Activated CD4-positive, alpha-beta T cell treated with anti-CD3 and anti-CD28 coated beads, Interleukin-2, amount 10 ng/mL, durations not matched to agents 24 days and 14 days (primary cell): ENCODE data around the gene BFSP1. TPM values are rescaled to one million over a fixed set of nuclear protein-coding genes. Genes with fewer than 3 reads are reported as not detected.

Experiments
- DNase-seq: peaks from one replicate; pipeline ENCODE4 v3.0.0; 2022
- H3K27ac Mint-ChIP-seq: one replicate; pipeline ENCODE4 v1.8.0; 2022; ENCODE audit warnings: mild to moderate bottlenecking, mixed read lengths
- H3K27me3 Mint-ChIP-seq: one replicate; pipeline ENCODE4 v1.8.0; 2022; ENCODE audit warnings: mixed read lengths
- H3K36me3 Mint-ChIP-seq: one replicate; pipeline ENCODE4 v1.8.0; 2022; ENCODE audit warnings: low read depth, mild to moderate bottlenecking, mixed read lengths
- H3K4me1 Mint-ChIP-seq: one replicate; pipeline ENCODE4 v1.8.0; 2021; ENCODE audit warnings: mixed read lengths
- H3K4me3 Mint-ChIP-seq: one replicate; pipeline ENCODE4 v1.8.0; 2022; ENCODE audit warnings: mild to moderate bottlenecking, moderate library complexity, mixed read lengths
- H3K9me3 Mint-ChIP-seq: one replicate; pipeline ENCODE4 v1.8.0; 2021; ENCODE audit warnings: mixed read lengths
- intact Hi-C: fragments of 100-400 bp; cut with micrococcal nuclease; formaldehyde crosslinking; loops from one replicate; pipeline ENCODE4 v1.15.1; 2023
- total RNA-seq: library from RNA; stranded (reverse); gene quantifications from 2 replicates; pipeline ENCODE4 v1.2.3, GENCODE V29; 2022

The BFSP1 gene
- total RNA-seq, 1 donor from 2014 or later = 0.33 TPM

- Mint-ChIP-seq H3K27ac (no peak overlapping the region), H3K9me3 (peaks cover 4% of the 10 kb centered on the region), H3K36me3 (peaks cover 1% of the 10 kb centered on the region), H3K4me3 (no peak overlapping the region), H3K27me3 (peaks cover 13% of the 10 kb centered on the region), H3K4me1 (peaks cover 13% of the 10 kb centered on the region)
- no peak for DNase-seq
- intact Hi-C loops = loop anchor here (5.0 kb wide), 1 partner anchor 116 kb away; the partner anchor contains the start of gene RRBP1
Observed at GRCh38 chr20:17566345-17566744, 35.2 kb upstream of the BFSP1 start.

DNA sequence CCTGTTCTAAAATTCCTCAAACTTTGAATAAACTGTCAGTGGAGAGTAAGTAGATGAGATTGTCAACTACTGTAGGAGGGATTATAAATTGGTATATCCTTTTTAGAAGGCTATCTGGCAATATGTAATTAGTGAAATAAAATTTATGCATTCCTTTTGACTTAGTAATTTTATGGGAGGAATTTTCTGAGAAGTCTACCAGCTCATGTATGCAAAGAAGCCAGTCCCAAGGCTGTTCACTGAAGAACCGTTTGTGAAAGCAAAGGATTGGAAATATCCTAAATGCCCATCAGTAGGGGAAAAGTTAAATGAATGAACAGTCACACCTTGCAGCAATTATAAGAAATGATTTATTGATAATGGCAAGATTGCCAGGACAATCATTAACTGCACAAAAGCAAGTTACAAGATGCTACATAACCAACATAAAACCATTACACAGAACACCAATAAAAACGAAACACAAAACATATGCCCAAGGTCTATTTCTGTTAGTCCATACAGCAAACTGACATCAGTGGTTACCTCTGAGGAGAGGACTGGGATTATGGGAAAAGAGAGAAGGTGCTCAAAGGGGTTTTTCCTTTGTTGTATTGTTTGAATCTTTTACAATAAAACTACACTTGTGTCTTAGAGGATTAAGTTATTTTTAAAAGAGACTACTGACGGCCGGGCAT is 34.1 kb upstream of the BFSP1 start:
- H3K27ac Mint-ChIP-seq = no peak overlapping the region
- DNase-seq = no peak
- intact Hi-C loops = loop anchor here (5.0 kb wide), 1 partner anchor 117 kb away; the partner anchor contains the start of gene RRBP1
- no peak overlapping the region for H3K4me3 Mint-ChIP-seq
- H3K36me3 Mint-ChIP-seq = peaks cover 1% of the 10 kb centered on the region
- H3K9me3 Mint-ChIP-seq = peaks cover 8% of the 10 kb centered on the region
- peaks cover 20% of the 10 kb centered on the region for H3K4me1 Mint-ChIP-seq
- H3K27me3 Mint-ChIP-seq = peaks cover 13% of the 10 kb centered on the region

DNA sequence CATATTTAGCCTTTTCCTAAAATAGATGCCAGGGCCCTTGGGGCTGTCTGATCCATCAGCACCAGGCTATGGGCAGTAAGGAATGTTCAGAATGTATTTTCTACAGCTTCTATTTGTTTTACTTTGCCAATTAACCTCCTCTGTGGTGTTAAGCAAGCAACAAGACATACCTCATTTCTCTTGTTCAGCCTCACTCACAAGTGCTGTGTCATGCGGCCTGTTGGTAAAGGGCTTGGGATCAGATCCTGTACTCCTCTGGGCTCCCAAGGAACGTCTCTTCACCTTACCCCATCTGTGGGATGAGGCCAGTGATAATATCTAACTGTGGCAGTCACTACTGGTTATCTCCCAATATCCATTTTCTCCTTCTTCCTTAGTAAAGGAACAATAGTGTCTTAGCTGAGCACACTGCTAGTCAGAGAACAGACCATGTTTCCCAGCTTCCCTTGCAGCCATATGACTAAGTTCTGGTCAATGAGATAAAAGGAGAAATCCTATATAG is 31.7 kb upstream of the BFSP1 start:
- no peak overlapping the region for H3K4me3 Mint-ChIP-seq
- no peak for DNase-seq
- peaks cover 36% of the 10 kb centered on the region for H3K4me1 Mint-ChIP-seq
- intact Hi-C loops = no loop called here
- H3K27me3 Mint-ChIP-seq = peaks cover 9% of the 10 kb centered on the region
- no peak overlapping the region for H3K27ac Mint-ChIP-seq
- peaks cover 9% of the 10 kb centered on the region for H3K9me3 Mint-ChIP-seq
- no peaks in the 10 kb centered on the region for H3K36me3 Mint-ChIP-seq

DNA sequence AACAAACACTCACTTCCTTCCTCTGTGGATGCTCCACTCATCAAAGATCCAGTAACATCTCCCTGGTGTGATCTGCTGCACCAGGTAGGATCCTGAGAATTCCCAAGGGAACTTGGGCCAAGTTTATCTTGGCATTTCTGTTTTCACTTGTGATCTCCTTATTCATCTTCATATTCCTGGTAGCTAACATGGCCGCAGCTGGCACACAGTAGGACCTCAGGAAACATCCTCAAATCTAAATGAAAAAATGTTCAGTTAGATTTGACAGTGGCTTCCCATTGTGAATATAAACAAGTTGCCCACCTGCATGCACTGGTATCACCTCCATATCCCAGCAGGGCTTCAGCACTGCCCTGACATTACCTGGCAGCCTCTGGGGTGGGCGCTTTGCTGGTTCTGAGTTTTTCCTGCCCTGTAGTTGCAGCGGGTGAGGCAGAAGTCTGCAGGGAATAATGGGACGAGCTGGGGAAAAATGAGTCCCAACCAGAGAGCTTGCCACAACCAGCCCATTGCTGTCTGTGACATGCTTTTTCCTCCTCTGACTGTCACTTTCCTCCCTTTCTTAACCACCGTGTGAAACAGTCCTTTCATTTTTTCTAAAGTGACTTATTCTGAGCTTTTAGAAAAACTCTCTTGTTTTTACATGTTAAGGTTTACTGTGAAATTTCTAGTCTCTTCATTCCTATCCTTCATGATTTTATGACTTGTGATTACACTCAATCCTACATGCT is 29.3 kb upstream of the BFSP1 start:
- H3K4me1 Mint-ChIP-seq = peaks cover 36% of the 10 kb centered on the region
- peaks cover 5% of the 10 kb centered on the region for H3K9me3 Mint-ChIP-seq
- peaks cover 6% of the 10 kb centered on the region for H3K27me3 Mint-ChIP-seq
- no peak for DNase-seq
- H3K36me3 Mint-ChIP-seq = no peaks in the 10 kb centered on the region
- intact Hi-C loops = loop anchor here (1.0 to 2.0 kb wide), 3 partner anchors 23 to 408 kb away; partner anchors contain the start of genes MGME1 and SNX5
- peak overlapping the region; percentile 87 for H3K27ac Mint-ChIP-seq
- H3K4me3 Mint-ChIP-seq = peak overlapping the region; percentile 50

DNA sequence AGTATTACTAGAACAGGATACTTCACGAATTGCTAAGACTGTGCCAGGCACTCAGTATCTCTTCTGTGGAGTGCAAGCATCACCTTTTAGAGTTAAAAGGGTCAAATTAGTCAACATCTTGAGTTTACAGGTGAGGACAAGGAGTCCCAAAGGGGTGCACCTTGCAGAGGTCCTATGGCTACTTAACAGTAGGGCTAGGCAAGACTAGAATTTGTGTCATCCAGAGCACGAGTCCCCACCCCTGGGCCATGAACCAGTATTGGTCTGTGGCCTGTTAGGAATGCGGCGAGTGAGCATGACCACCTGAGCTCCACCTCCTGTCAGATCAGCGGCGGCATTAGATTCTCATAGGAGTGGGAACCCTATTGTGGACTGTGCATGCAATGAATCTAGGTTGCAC is 28.2 kb upstream of the BFSP1 start:
- intact Hi-C loops = no loop called here
- Mint-ChIP-seq H3K9me3 (peaks cover 5% of the 10 kb centered on the region), H3K27me3 (peaks cover 4% of the 10 kb centered on the region), H3K27ac (peak overlapping the region; percentile 97), H3K4me1 (peaks cover 36% of the 10 kb centered on the region), H3K4me3 (peak overlapping the region; percentile 74), H3K36me3 (no peaks in the 10 kb centered on the region)
- no peak for DNase-seq

GRCh38 chr20:17558941-17559304 is 27.7 kb upstream of the BFSP1 start:
- intact Hi-C loops = loop anchor here (1.0 kb wide), 2 partner anchors 11 to 433 kb away; partner anchors contain the start of gene DSTN
- no peak for DNase-seq
- H3K4me3 Mint-ChIP-seq = peak overlapping the region; percentile 74
- H3K36me3 Mint-ChIP-seq = no peaks in the 10 kb centered on the region
- peaks cover 5% of the 10 kb centered on the region for H3K9me3 Mint-ChIP-seq
- H3K27me3 Mint-ChIP-seq = peaks cover 2% of the 10 kb centered on the region
- H3K27ac Mint-ChIP-seq = peak overlapping the region; percentile 97
- H3K4me1 Mint-ChIP-seq = peaks cover 36% of the 10 kb centered on the region

- Mint-ChIP-seq H3K4me1 (peaks cover 36% of the 10 kb centered on the region), H3K27ac (peak overlapping the region; percentile 97), H3K9me3 (peaks cover 5% of the 10 kb centered on the region), H3K27me3 (no peaks in the 10 kb centered on the region), H3K36me3 (no peaks in the 10 kb centered on the region), H3K4me3 (peak overlapping the region; percentile 74)
- DNase-seq = peak; percentile 71
- intact Hi-C loops = loop anchor here (1.0 kb wide), 2 partner anchors 12 to 434 kb away; partner anchors contain the start of gene DSTN
Observed at GRCh38 chr20:17558154-17558940, 27.2 kb upstream of the BFSP1 start.

- peaks cover 36% of the 10 kb centered on the region for H3K4me1 Mint-ChIP-seq
- H3K27ac Mint-ChIP-seq = peak overlapping the region; percentile 97
- peaks cover 5% of the 10 kb centered on the region for H3K9me3 Mint-ChIP-seq
- no peak for DNase-seq
- intact Hi-C loops = loop anchor here (1.0 kb wide), 2 partner anchors 13 to 435 kb away; partner anchors contain the start of gene DSTN
- no peaks in the 10 kb centered on the region for H3K27me3 Mint-ChIP-seq
- H3K36me3 Mint-ChIP-seq = no peaks in the 10 kb centered on the region
- no peak overlapping the region for H3K4me3 Mint-ChIP-seq
Observed at GRCh38 chr20:17557675-17558006, 26.5 kb upstream of the BFSP1 start.

DNA sequence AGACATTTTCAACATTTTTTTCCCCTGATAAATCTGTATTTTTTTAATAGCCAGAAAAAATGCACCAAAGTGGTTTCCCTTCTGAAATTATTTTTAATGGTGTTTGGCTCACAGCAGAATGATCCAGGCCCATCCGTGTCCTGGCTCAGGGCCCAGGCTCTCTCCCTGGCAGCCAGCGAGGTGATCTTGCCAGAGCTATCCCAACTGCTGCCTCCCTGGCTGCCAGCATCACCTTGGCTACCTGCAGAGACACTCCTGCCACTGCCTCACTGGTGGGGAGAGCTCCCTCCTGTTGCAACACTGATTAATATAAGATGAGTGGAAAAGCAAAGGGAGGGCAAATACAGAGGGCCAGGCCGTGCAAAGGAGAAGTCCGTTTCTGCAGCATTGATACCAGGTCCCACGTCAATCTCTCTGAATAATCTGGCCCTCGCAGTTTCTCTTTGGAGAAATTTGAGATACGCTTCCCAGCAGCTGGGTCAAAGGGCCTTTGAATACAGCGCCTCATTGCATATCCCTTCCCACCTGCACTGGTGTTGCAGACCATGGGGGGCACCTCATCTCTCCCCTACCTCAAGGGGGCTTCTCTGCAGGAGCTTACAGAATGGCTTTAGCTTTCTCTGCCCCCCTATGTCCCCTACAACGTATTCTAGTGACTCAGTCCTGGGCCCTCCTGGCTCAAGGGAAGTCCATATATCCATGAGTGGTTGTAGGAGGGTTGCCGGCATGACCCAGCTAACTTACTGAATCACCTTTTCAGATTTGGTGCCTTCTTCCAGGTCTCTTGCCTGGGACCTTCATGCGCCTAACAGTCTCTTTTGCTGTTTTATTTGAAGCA is 25.9 kb upstream of the BFSP1 start:
- intact Hi-C loops = no loop called here
- peak overlapping the region; percentile 97 for H3K27ac Mint-ChIP-seq

DNA sequence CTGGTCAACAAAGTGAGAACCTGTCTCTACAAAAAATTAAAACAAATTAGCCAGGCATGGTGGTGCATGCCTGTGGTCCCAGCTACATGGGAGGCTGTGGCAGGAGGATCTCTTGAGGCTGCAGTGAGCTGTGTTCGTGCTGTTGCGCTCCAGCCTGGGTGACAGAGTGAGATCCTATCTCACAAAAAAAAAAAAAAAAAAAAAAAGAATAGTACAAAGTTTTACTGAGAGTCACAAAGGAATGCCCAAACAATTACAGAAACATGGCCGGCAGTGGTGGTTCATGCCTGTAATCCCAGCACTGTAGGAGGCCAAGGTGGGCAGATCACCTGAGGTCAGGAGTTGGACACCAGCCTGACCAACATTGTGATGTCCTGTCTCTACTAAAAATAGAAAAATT is 23.9 kb upstream of the BFSP1 start:
- no peaks in the 10 kb centered on the region for H3K9me3 Mint-ChIP-seq
- intact Hi-C loops = no loop called here
- no peak for DNase-seq
- no peak overlapping the region for H3K4me3 Mint-ChIP-seq
- H3K27ac Mint-ChIP-seq = no peak overlapping the region
- H3K4me1 Mint-ChIP-seq = peaks cover 23% of the 10 kb centered on the region
- no peaks in the 10 kb centered on the region for H3K36me3 Mint-ChIP-seq
- H3K27me3 Mint-ChIP-seq = no peaks in the 10 kb centered on the region

More for the DNA sequence above, 25.9 kb upstream of the BFSP1 start:
- peaks cover 36% of the 10 kb centered on the region for H3K4me1 Mint-ChIP-seq
- DNase-seq = no peak
- H3K36me3 Mint-ChIP-seq = no peaks in the 10 kb centered on the region
- H3K9me3 Mint-ChIP-seq = peaks cover 5% of the 10 kb centered on the region
- H3K27me3 Mint-ChIP-seq = no peaks in the 10 kb centered on the region
- H3K4me3 Mint-ChIP-seq = no peak overlapping the region

- Mint-ChIP-seq H3K36me3 (no peaks in the 10 kb centered on the region), H3K4me3 (no peak overlapping the region), H3K9me3 (no peaks in the 10 kb centered on the region), H3K27me3 (peaks cover 27% of the 10 kb centered on the region), H3K27ac (no peak overlapping the region), H3K4me1 (no peaks in the 10 kb centered on the region)
- DNase-seq = no peak
- intact Hi-C loops = no loop called here
Observed at GRCh38 chr20:17549131-17549530, 18.0 kb upstream of the BFSP1 start.

DNA sequence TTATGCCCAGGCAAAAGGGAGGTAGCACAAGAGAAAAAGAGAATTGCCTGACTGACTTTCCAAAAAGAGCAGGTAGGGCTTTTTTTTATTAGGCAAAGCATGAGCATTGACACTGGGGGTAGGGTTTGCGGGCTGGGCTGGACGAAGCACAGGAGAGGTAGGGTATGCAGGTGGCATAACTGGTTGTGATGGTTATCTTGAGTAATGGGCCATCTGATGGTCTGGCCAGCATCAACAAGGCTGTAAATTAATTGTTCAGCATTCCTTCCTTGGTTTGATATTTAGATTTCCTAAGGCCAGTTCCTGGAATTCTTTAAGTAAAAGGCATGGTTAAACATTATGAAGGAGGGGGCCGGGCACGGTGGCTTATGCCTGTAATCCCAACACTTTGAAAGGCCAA is 13.9 kb upstream of the BFSP1 start:
- Mint-ChIP-seq H3K9me3 (no peaks in the 10 kb centered on the region), H3K27me3 (peaks cover 54% of the 10 kb centered on the region), H3K4me3 (no peak overlapping the region), H3K4me1 (no peaks in the 10 kb centered on the region), H3K27ac (no peak overlapping the region), H3K36me3 (no peaks in the 10 kb centered on the region)
- intact Hi-C loops = no loop called here
- no peak for DNase-seq

- DNase-seq = no peak
- Mint-ChIP-seq H3K4me3 (no peak overlapping the region), H3K27me3 (peaks cover 50% of the 10 kb centered on the region), H3K27ac (no peak overlapping the region), H3K36me3 (no peaks in the 10 kb centered on the region), H3K9me3 (no peaks in the 10 kb centered on the region), H3K4me1 (peaks cover 2% of the 10 kb centered on the region)
- intact Hi-C loops = no loop called here
Observed at GRCh38 chr20:17543531-17544131, 12.5 kb upstream of the BFSP1 start.
